Hindlimb muscle (tissue), 1 donor: ENCODE data around the gene ITPR2. TPM values are rescaled to one million over a fixed set of nuclear protein-coding genes. Genes with fewer than 3 reads are reported as not detected.
"Not testable (repeated sequence)": the region's sequence is repeated elsewhere in the genome, so short reads cannot be mapped to it uniquely, and the experiment has no call there.

Experiments used
- DNase-seq: peaks from one replicate; pipeline ENCODE4 v3.0.0-alpha.2; 2013
- polyA plus RNA-seq: library from polyadenylated mRNA; unstranded; fragments of 120-200 nt; gene quantifications from one replicate; pipeline ENCODE4 v1.2.1, GENCODE V29; 2013; ENCODE audit not compliant: insufficient read length

Gene ITPR2
- polyA plus RNA-seq, 1 donor: 3.8 TPM

DNA sequence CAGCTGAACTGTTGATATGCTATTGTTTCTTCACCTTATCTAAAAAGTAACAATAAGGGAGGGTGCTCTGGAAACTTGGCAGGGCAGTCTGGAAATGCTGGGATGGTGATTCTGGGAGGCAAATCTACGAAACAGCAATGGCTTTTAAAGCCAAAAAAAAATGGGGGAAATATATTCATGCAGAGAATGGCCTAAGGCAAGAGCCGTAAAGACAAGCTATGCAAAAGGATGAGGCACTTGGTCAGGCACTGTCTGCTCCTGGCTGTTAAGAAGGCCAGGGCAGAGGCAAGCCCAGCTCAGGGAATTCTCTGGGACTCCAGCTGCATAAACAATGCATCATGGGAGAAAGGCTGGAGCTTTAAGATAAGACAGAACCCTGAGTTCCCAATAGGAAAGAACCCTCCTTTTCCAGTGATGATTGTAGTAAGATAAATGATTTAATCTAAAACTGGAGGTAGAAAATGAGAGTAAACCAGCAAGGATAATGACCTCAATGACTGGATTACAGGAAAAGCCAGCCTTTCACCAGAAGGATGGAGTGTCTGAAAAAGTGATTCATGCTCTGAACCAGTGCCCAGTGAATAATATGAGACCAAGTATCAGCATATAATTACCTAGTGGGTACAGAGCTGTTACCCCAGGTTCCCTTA lies 46.0 kb downstream of the ITPR2 start:
- DNase-seq: no peak

DNA sequence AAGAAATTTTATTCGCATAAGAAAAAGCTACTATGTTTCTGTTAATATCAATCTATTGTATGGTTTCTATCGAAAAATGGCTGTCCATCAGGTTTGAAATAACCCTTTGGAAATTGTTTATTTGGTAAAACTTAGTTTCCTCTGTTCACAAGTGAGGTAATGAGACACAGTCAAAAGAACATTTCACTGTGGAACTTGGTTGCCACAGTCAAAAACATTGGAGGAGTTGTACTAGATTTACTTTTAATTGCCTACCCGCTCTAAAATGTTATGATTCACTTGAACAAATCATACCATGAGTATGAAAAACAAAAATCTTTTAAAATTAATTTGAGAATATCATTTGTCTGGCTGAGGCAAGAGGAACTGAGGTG lies 46.5 kb downstream of the ITPR2 start:
- no peak for DNase-seq

DNA sequence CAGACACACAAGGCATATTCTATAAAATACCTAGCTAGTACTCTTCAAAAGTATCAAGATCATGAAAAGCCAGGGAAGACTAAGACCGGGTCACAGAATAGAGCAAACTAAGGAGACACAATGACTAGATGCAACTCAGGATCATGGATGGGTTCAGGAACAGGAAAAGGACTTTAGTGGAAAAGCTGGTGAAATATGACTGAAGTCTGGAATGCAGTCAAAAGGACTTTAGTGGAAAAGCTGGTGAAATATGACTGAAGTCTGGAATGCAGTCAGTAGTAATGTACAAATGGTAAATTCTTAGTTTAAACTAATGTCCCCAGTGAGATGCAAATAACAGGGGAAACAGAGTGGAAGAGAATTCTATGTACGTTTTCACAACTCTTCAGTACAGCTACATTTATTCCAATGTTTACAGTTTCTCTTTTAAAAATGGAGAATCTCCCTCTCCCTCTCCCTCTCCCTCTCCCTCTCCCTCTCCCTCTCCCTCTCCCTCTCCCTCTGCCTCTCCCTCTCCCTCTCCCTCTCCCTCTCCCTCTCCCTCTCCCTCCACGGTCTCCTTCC lies 49.1 kb downstream of the ITPR2 start:
- DNase-seq: not testable (repeated sequence)

DNA sequence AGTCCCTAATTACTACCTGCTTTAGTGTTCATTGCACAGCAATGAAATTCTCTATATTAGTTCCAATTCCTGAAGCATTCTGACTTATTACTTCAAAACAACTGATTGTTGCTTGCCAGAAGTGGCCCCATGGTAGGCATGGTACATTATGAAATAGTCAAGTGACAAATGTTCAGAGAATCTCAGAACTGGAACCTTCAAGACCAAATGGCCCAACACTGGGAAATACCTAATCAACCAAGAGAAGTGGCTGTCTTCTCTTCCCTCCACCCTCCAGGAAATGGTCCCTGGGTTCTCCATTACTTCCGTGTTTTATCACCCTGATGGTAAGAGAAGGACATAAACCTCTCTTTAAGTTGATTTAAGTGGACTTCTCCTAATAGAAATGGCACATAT lies 49.9 kb downstream of the ITPR2 start:
- no peak for DNase-seq

DNA sequence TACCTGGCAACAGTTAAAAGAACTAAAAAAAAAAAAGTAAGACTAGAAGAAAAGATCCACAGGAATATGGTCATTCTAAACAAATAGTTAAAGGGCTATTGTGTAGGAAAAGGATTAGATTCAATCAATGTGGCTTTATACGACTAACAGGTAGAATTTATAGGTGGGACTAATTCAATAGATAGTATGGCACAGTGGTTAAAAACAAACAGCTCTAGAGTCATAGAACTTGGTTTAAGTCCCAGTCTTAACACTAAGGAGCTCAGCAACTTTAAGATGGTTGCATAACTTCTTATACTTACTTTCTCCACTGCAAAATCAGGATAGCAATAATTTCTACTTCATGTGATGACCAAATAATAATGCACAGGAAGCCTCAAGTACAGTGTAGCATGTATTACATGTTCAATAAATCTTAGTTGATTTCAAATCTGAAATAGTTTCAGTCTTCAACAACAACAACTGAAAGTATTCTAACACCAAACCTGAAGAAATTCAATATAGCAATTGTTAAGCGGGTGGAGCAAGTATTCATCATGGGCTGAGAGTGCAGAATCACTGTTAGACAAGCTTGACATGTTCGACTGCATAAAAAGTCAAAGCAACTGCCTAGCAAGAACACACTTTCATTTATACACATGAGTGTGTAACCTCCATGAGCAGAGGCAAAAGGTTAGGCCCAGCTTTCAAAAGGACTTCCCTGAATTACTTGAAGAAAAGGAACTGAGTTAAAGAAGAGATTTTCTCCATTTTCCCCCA lies 50.4 kb downstream of the ITPR2 start:
- no peak for DNase-seq

DNA sequence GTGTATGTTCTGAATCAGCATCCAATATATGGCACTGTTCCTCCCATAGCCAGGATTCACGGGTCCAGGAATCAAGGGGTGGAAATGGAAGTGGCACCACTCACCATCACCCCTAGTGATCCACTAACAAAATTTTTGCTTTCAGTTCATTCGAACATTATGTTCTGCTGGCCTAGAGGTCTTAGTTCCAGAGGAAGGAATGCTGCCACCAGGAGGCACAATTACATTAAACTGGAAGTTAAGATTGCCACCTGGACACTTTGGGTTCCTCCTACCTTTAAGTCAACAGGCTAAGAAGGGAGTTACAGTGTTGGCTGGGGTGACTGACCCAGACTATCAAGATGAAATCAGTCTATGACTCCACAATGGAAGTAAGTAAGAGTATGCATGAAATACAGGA lies 52.3 kb downstream of the ITPR2 start:
- not testable (repeated sequence) for DNase-seq

DNA sequence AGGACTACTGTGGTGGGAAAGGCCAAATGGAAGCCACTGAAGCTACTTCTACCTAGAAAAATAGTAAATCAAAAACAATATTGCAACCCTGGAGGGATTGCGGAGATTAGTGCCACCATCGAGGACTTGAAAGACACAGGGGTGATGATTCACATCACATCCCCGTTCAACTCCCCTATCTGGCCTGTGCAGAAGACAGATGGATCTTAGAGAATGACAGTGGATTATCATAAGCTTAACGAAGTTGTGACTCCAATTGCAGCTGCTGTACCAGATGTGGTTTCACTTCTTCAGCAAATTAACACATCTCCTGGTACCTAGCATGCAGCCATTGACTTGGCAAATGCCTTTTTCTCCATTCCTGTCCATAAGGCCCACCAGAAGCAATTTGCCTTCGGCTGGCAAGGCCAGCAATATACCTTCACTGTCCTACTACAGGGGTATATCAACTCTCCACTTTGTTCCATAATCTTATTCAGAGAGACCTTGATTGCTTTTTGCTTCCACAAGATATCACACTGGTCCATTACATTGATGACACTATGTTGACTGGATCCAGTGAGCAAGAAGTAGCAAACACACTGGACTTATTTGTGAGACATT lies 54.7 kb downstream of the ITPR2 start:
- not testable (repeated sequence) for DNase-seq

DNA sequence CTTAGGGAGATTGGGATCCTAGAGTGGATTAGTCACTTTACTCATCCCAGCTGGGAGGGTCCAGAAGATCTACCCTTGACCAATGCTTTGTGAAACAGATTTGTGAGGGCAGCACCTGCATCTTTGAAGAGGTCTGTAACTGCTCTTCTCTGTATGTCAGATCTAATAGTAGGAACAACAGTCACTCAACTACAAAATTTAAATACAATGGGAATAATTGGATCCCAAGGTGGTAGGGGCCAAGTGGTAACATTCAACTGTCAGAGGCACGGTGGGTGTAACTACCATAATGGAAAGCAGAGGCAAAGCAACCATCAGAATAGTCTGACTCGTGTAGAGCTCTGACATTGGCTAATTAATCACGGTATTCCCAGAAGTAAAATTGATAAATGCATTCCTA lies 55.8 kb downstream of the ITPR2 start:
- DNase-seq: no peak

DNA sequence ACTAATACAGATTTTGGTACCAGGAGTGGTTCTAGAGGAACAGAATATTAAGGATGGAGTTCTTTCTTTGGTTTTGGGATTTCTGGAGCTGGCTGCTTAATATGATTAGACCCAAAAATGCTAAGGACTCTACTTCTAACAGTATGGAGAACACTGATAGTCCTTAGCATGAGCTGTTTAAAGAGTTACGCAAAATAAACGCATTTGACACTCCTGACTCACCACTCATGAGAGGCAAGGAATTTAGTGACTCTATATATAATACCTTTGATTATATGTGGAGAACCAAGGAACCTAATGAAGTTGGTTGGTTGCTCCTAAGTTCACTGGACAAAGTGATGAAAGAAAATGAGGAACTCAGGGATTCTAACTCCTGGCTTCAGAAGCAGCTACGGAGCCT lies 57.0 kb downstream of the ITPR2 start:
- not testable (repeated sequence) for DNase-seq

DNA sequence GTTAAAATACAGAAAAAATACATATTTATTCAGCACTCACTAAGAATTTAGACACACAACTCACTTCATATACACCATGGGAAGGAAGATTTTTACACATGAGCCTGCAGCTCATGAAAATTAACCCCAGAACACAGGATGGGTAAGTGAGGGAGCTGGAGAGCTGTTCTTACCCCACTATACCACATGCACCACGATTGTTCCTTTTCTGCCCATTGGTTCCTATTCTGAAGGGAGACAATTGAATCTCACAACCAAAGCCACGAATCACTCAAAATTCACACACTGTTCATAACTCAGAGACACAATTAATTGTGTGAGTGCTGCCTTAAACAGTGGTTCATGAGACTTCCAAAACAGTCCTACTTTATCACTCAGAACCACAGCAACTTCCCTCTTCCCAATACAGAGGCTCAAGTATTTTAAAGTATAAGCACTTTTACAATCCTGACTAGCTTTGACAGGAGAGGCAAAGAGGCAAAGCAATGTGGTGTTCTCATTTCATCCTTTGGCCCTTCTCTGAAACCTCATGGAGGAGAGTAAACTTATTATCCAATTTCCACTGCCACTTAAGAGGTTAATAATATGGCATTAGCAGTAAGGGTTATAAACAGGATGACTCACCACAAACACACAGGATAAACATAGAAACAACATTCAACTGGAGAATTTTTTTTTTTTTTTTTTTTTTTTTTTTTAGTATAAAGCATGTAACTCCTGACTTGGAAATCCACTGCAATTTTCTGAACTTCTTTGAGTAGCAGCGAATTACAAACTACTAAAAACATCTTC lies 59.5 kb downstream of the ITPR2 start:
- no peak for DNase-seq

DNA sequence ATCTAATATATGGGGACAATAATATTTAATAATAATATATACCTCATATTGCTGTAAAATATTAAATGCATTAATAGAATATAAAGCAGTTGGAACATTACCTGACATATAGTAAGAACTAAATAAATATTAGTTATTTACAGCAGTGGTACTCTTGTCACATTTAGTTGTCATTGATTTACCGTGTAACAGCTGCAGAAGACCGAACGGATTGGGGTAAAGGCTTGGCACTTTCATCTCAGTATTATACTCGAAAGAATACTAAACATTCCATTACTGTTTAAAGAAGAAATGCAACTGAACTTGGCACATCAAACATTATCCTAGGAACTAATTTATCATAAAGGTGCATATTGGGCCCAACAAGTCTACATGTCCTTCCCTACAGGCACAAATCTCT lies 61.1 kb downstream of the ITPR2 start:
- no peak for DNase-seq

DNA sequence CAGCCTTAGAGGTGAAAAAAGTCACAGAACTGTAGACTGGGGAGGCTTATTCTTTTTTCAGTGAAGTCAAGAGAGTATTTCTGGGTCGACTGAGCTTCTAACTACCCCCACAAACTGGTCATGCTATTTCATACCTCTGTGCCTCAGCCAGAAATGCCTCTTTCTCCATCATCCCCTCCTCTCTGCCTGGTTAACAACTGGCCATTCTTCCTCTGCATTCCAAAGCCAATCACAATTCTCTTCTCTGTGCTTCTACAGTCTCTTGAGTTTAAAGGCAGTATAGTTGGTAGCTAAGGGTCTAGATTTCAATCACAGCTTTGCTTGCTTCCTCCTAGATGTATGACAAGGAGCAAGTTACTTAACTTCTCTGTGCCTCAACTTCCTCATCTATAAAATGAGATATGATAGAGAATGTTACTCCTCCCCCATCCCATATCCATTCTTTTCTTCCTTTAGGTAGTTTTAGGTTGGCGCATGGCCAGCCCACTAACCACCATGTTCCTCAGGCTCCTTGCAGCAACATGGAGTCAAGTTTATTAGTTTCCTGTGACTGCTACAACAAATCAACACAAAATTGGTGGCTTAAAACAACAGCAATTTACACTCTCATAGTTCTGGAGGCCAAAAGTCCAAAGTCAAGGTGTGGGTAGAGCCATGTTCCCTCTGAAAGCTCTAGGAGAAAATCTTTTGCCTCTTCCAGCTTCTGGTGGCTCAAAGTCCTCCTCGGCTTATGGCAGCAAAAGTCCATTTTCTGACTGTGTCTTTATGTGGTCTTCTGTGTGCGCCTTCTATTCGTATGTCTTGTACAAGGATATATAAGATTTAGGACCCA lies 62.5 kb downstream of the ITPR2 start:
- no peak for DNase-seq

DNA sequence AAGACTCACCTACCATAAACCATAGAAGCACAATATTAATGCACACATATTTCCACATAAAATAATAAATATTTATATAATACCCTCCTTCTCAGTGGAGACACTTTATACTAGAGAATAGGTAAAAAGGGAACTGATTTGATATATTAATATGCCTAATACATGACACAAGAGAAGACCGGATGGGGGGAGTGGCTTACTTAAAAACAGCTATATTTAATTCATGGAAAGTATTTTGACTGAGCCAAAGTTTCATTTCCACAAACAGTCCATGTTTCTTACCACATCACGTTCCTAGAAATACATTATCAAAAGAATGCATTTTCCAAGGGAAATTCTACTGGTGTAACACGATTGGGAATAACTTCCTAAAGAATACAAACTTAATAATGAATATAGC lies 63.4 kb downstream of the ITPR2 start:
- no peak for DNase-seq

DNA sequence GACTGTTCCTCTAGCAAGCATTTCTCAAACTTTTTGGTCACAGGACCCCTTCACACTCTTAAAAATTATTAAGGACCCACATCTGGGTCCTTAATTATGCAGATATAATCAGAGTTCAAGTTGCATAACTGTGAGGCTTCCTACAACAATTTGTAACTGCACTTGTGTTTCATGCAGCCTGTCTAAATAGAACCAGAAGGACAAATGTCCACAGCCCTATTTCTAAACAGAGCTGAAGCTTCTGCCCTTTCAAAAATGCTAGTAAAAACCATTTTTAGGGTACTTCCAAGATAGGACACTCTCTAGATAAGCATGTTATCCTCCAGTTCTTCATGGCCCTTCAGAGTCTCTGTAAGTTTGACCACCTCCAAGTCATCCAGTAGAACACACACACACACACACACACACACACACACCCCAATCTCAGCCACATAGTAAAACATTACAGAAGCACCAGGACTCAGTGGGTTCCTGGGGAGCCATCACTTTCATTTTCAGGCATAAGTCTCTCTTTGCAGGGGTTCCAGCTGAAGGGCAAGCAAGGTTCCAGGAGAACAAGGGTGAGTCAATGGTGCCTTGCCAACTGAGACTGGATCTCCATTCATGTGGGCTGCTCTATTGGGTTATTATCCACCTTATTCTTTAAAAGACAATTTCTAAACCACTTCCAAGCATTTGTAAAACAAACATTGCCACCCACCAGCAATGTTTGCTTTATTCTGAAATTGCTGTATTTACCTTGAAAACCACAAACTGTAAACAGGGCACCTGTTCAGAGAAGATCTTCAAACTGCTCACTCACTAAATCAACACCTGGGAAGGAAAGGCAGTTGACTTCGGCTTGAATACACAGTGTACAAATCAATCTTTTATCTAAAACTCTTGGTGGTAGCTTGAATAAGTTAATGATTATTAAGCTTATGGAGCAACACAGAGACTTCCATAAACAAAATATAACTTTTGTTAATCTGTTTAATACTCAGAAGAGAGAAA lies 64.1 kb downstream of the ITPR2 start:
- DNase-seq: no peak

DNA sequence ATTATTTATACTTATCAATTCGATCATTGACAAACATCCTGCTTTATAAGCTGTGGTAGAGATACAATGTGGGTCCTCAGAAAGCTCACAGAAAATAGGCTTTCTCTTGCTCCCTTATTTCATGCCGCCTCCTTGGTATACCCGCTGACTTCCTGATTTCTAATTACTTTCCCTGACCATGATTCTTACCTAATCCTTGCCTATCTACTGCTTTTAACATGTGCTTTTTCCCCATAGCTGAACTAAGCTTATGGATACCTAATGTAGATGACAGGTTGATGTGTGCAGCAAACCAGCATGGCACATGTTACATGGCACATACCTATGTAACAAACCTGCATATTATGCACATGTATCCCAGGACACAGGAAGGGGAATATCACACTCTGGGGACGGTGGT lies 65.1 kb downstream of the ITPR2 start:
- DNase-seq: no peak

DNA sequence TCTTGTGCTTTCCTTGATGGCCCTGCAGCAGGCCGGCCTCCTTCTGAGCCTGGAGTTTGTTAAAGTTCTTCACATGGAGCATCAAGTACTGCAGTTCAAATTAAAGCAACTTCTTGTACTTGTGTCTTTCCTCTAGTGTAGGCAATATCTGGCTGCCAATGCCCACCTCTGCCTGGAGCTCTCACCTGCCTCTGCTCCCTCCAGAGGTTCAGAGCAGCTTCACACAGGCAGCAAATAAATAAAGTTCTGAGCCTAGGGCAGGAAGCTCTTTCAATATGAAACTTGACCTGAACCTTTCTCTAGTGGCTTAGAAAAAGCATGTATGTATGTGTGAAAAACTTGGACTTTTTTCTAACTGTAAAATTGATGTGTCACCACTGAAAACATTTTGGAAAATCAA lies 65.9 kb downstream of the ITPR2 start:
- DNase-seq: no peak

DNA sequence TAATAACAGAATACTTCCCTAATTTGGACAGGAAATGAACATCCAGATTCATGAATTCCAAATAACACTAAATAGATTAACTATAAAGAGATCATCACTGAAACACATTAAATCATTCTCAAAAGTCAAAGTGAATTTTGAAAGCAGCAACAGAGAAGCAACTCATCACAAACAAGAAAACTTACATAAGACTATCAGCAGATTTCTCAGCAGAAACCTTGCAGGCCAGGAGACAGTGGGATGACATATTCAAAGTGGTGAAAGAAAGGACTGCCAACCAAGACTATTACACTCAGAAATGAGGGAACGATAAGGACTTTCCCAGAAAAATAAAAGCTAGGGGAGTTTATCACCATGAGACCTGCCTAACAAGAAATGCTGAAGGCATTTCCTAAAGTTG lies 70.8 kb downstream of the ITPR2 start:
- no peak for DNase-seq

DNA sequence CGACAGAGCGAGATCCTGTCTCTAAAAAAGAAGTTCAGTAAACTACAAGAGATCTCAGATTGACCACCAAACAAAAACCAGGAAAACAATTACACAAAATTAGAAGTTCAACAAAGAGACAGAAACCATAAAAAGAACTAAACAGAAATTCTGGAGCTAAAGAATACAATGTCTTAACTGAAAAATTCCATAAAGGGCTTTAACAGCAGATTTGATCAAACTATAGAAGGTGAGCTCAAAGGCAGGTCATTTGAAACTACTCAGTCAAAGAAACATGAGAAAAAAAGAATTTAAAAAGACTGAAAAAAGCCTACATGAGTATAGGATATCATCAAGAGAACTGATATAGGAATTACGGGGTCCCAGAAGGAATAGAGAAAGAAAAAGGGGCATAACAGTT lies 71.2 kb downstream of the ITPR2 start:
- no peak for DNase-seq

DNA sequence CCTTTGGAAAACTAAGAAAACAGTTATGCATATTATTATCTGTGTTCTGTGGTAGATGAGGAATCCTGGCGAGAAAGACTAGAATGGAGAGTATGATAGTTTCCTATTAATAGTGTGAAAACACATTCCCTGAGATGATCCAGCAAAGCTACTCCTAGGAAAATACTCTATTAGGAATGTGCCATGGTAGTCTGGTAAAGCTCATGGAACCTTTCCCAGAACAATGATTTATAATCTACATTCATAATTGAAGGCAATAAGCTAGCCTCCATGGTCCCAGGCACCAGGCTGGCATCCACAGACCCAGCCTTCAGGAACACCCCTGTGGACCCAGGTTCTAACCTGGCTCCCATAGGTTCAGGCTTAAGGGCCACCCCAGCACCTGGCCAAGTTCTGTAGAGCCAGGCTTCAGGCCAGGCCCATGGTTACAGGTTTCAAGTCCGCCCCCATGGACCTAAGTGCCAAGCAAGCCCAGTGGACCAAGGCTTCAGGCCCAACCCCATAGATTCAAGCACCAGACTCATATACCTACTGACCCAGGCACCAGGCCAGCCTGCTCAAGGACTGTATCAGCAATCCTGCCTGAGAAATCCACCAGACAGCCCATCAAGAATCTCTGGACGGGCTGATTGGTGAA lies 72.2 kb downstream of the ITPR2 start:
- no peak for DNase-seq

DNA sequence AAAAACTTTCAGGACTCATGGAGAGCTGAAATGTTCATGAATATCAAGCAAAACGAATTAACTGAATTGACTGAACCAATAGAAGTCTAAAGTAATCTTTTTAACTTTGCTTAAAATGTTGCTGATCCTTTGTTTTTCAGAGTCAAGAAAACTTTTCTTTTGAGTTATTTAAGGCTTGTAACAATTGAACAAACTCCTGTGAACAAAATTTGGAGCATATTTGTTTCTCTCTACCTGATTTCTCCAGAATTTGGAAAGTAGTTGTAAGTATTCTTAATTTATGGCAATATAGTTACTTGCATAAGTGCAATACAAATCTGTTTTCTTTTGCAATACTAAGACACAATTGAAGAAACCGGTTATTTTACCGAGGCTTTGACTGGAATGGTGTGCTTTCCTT lies 77.6 kb downstream of the ITPR2 start:
- not testable (repeated sequence) for DNase-seq
